Measurements from ENCODE around the gene MSI1. TPM values are rescaled to one million over a fixed set of nuclear protein-coding genes. Genes with fewer than 3 reads are reported as not detected.
A peak's percentile ranks its signal among the peaks of the same experiment; 100 is the strongest.

The MSI1 gene
- total RNA-seq, 1 donor from 2014 or later, result 1.0 TPM

- peaks cover 3 to 6% (median 4%) of the 10 kb centered on the region in 3 donors for H3K4me1 ChIP-seq (ENCODE audit: control insufficient read depth in 3 of 3, insufficient read depth in 3 of 3, low read length in 3 of 3)
- H3K27me3 ChIP-seq (ENCODE audit: control insufficient read depth in 3 of 3, insufficient read depth in 3 of 3, low read length in 3 of 3), result peaks cover 38 to 70% (median 59%) of the 10 kb centered on the region in 3 donors
- H3K9ac ChIP-seq (ENCODE audit: low read depth in 1 of 3, low read length in 3 of 3), result no peak overlapping the region
- no peak overlapping the region for H3K4me3 ChIP-seq (ENCODE audit: low read length in 3 of 3)
- no peak overlapping the region for H3K27ac ChIP-seq (ENCODE audit: low read depth, low read length)
- no peaks in the 10 kb centered on the region for H3K9me3 ChIP-seq (ENCODE audit: control insufficient read depth in 3 of 3, low read length in 3 of 3)
- H3K36me3 ChIP-seq (ENCODE audit: control insufficient read depth in 3 of 3, insufficient read depth in 3 of 3, low read length in 3 of 3), result no peaks in the 10 kb centered on the region
Observed at GRCh38 chr12:120366845-120367232, 2.1 kb downstream of the MSI1 start.

- no peaks in the 10 kb centered on the region for H3K36me3 ChIP-seq (ENCODE audit: control insufficient read depth in 3 of 3, insufficient read depth in 3 of 3, low read length in 3 of 3)
- no peak overlapping the region for H3K4me3 ChIP-seq (ENCODE audit: low read length in 3 of 3)
- no peaks in the 10 kb centered on the region for H3K9me3 ChIP-seq (ENCODE audit: control insufficient read depth in 3 of 3, low read length in 3 of 3)
- no peak overlapping the region for H3K27ac ChIP-seq (ENCODE audit: low read depth, low read length)
- peaks cover 3 to 6% (median 4%) of the 10 kb centered on the region in 3 donors for H3K4me1 ChIP-seq (ENCODE audit: control insufficient read depth in 3 of 3, insufficient read depth in 3 of 3, low read length in 3 of 3)
- H3K9ac ChIP-seq (ENCODE audit: low read depth in 1 of 3, low read length in 3 of 3), result no peak overlapping the region
- peaks cover 33 to 66% (median 54%) of the 10 kb centered on the region in 3 donors for H3K27me3 ChIP-seq (ENCODE audit: control insufficient read depth in 3 of 3, insufficient read depth in 3 of 3, low read length in 3 of 3)
Observed at GRCh38 chr12:120366341-120366705, 2.6 kb downstream of the MSI1 start.

- Histone ChIP-seq H3K4me3 (ENCODE audit: low read length in 3 of 3) (no peak overlapping the region), H3K27me3 (ENCODE audit: control insufficient read depth in 3 of 3, insufficient read depth in 3 of 3, low read length in 3 of 3) (peaks cover 28 to 66% (median 54%) of the 10 kb centered on the region in 3 donors), H3K4me1 (ENCODE audit: control insufficient read depth in 3 of 3, insufficient read depth in 3 of 3, low read length in 3 of 3) (peaks cover 3 to 6% (median 4%) of the 10 kb centered on the region in 3 donors), H3K9me3 (ENCODE audit: control insufficient read depth in 3 of 3, low read length in 3 of 3) (no peaks in the 10 kb centered on the region), H3K36me3 (ENCODE audit: control insufficient read depth in 3 of 3, insufficient read depth in 3 of 3, low read length in 3 of 3) (no peaks in the 10 kb centered on the region), H3K27ac (ENCODE audit: low read depth, low read length) (no peak overlapping the region), H3K9ac (ENCODE audit: low read depth in 1 of 3, low read length in 3 of 3) (no peak overlapping the region)
Observed at GRCh38 chr12:120365675-120366340, 3.2 kb downstream of the MSI1 start.

- Histone ChIP-seq H3K4me3 (ENCODE audit: low read length in 3 of 3) (no peak overlapping the region), H3K4me1 (ENCODE audit: control insufficient read depth in 3 of 3, insufficient read depth in 3 of 3, low read length in 3 of 3) (peaks cover under 1 to 2% (median 1%) of the 10 kb centered on the region in 3 donors), H3K9me3 (ENCODE audit: control insufficient read depth in 3 of 3, low read length in 3 of 3) (no peaks in the 10 kb centered on the region), H3K27ac (ENCODE audit: low read depth, low read length) (no peak overlapping the region), H3K27me3 (ENCODE audit: control insufficient read depth in 3 of 3, insufficient read depth in 3 of 3, low read length in 3 of 3) (peaks cover 15 to 56% (median 44%) of the 10 kb centered on the region in 3 donors), H3K36me3 (ENCODE audit: control insufficient read depth in 3 of 3, insufficient read depth in 3 of 3, low read length in 3 of 3) (no peaks in the 10 kb centered on the region), H3K9ac (ENCODE audit: low read depth in 1 of 3, low read length in 3 of 3) (no peak overlapping the region)
Observed at GRCh38 chr12:120364487-120364886, 4.5 kb downstream of the MSI1 start.

GRCh38 chr12:120363274-120363855, 5.6 kb downstream of the MSI1 start:
- H3K4me1 ChIP-seq (ENCODE audit: control insufficient read depth in 3 of 3, insufficient read depth in 3 of 3, low read length in 3 of 3), result no peaks in the 10 kb centered on the region
- H3K27ac ChIP-seq (ENCODE audit: low read depth, low read length), result no peak overlapping the region
- H3K36me3 ChIP-seq (ENCODE audit: control insufficient read depth in 3 of 3, insufficient read depth in 3 of 3, low read length in 3 of 3), result no peaks in the 10 kb centered on the region
- H3K27me3 ChIP-seq (ENCODE audit: control insufficient read depth in 3 of 3, insufficient read depth in 3 of 3, low read length in 3 of 3), result peaks cover 12 to 57% (median 43%) of the 10 kb centered on the region in 3 donors
- no peak overlapping the region for H3K9ac ChIP-seq (ENCODE audit: low read depth in 1 of 3, low read length in 3 of 3)
- H3K4me3 ChIP-seq (ENCODE audit: low read length in 3 of 3), result no peak overlapping the region
- H3K9me3 ChIP-seq (ENCODE audit: control insufficient read depth in 3 of 3, low read length in 3 of 3), result no peaks in the 10 kb centered on the region

GRCh38 chr12:120362516-120363273, 6.3 kb downstream of the MSI1 start:
- Histone ChIP-seq H3K27ac (ENCODE audit: low read depth, low read length) (no peak overlapping the region), H3K36me3 (ENCODE audit: control insufficient read depth in 3 of 3, insufficient read depth in 3 of 3, low read length in 3 of 3) (no peaks in the 10 kb centered on the region), H3K27me3 (ENCODE audit: control insufficient read depth in 3 of 3, insufficient read depth in 3 of 3, low read length in 3 of 3) (peaks cover 9 to 55% (median 40%) of the 10 kb centered on the region in 3 donors), H3K9me3 (ENCODE audit: control insufficient read depth in 3 of 3, low read length in 3 of 3) (no peaks in the 10 kb centered on the region), H3K9ac (ENCODE audit: low read depth in 1 of 3, low read length in 3 of 3) (peak overlapping the region in 2 of 3 donors; percentile 10 to 53), H3K4me1 (ENCODE audit: control insufficient read depth in 3 of 3, insufficient read depth in 3 of 3, low read length in 3 of 3) (no peaks in the 10 kb centered on the region), H3K4me3 (ENCODE audit: low read length in 3 of 3) (no peak overlapping the region)

GRCh38 chr12:120361506-120362208, 7.3 kb downstream of the MSI1 start:
- Histone ChIP-seq H3K27ac (ENCODE audit: low read depth, low read length) (no peak overlapping the region), H3K36me3 (ENCODE audit: control insufficient read depth in 3 of 3, insufficient read depth in 3 of 3, low read length in 3 of 3) (no peaks in the 10 kb centered on the region), H3K9ac (ENCODE audit: low read depth in 1 of 3, low read length in 3 of 3) (peak overlapping the region; percentile 45 to 57 (median 53)), H3K4me3 (ENCODE audit: low read length in 3 of 3) (peak overlapping the region in 1 of 3 donors; percentile 22), H3K4me1 (ENCODE audit: control insufficient read depth in 3 of 3, insufficient read depth in 3 of 3, low read length in 3 of 3) (peaks cover 0 to 2% (median 0%) of the 10 kb centered on the region in 3 donors), H3K9me3 (ENCODE audit: control insufficient read depth in 3 of 3, low read length in 3 of 3) (no peaks in the 10 kb centered on the region), H3K27me3 (ENCODE audit: control insufficient read depth in 3 of 3, insufficient read depth in 3 of 3, low read length in 3 of 3) (peaks cover 3 to 44% (median 31%) of the 10 kb centered on the region in 3 donors)

- H3K36me3 ChIP-seq (ENCODE audit: control insufficient read depth in 3 of 3, insufficient read depth in 3 of 3, low read length in 3 of 3), result no peaks in the 10 kb centered on the region
- no peak overlapping the region for H3K4me3 ChIP-seq (ENCODE audit: low read length in 3 of 3)
- H3K9me3 ChIP-seq (ENCODE audit: control insufficient read depth in 3 of 3, low read length in 3 of 3), result no peaks in the 10 kb centered on the region
- H3K4me1 ChIP-seq (ENCODE audit: control insufficient read depth in 3 of 3, insufficient read depth in 3 of 3, low read length in 3 of 3), result peaks cover 0 to 3% (median 0%) of the 10 kb centered on the region in 3 donors
- no peak overlapping the region for H3K27ac ChIP-seq (ENCODE audit: low read depth, low read length)
- no peak overlapping the region for H3K9ac ChIP-seq (ENCODE audit: low read depth in 1 of 3, low read length in 3 of 3)
- peaks cover under 1 to 28% (median 19%) of the 10 kb centered on the region in 3 donors for H3K27me3 ChIP-seq (ENCODE audit: control insufficient read depth in 3 of 3, insufficient read depth in 3 of 3, low read length in 3 of 3)
Observed at GRCh38 chr12:120359128-120359527, 9.8 kb downstream of the MSI1 start.

- Histone ChIP-seq H3K27ac (ENCODE audit: low read depth, low read length) (no peak overlapping the region), H3K4me3 (ENCODE audit: low read length in 3 of 3) (no peak overlapping the region), H3K36me3 (ENCODE audit: control insufficient read depth in 3 of 3, insufficient read depth in 3 of 3, low read length in 3 of 3) (no peaks in the 10 kb centered on the region), H3K9ac (ENCODE audit: low read depth in 1 of 3, low read length in 3 of 3) (no peak overlapping the region), H3K4me1 (ENCODE audit: control insufficient read depth in 3 of 3, insufficient read depth in 3 of 3, low read length in 3 of 3) (peaks cover 0 to 3% (median 0%) of the 10 kb centered on the region in 3 donors), H3K27me3 (ENCODE audit: control insufficient read depth in 3 of 3, insufficient read depth in 3 of 3, low read length in 3 of 3) (peaks cover 0 to 27% (median 20%) of the 10 kb centered on the region in 3 donors), H3K9me3 (ENCODE audit: control insufficient read depth in 3 of 3, low read length in 3 of 3) (no peaks in the 10 kb centered on the region)
Observed at GRCh38 chr12:120358412-120359100, 10.4 kb downstream of the MSI1 start.

All from skeletal muscle tissue (tissue), 4 donors.